CD4-positive, alpha-beta T cell treated with Interleukin-15 for 1 hour (primary cell): ENCODE measurements around the gene SLC38A10.

ENCODE experiments used
- DNase-seq: peaks from one replicate; pipeline ENCODE4 v3.0.0-alpha.2; 2020

Gene SLC38A10

DNA sequence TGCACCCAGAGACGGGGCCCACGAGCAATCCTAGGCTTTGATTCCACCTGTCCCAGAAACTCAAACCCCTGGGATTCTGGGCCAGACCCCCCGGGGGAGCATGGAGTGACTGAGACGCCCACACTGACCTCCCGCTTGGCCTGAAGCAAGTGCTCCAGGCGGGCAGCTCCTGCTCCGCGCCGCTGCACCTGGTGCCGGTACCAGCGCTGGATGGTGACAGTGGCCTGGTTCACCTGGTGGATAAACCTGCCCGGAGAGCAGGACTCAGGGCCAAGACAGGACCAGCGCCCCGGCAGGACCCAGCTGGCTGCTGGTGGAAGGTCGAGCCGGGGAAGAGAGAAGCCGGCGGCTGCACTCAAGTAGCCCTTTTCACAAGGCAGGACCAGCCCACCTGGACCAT is 94.9 kb downstream of the SLC38A10 start:
- no peak for DNase-seq

DNA sequence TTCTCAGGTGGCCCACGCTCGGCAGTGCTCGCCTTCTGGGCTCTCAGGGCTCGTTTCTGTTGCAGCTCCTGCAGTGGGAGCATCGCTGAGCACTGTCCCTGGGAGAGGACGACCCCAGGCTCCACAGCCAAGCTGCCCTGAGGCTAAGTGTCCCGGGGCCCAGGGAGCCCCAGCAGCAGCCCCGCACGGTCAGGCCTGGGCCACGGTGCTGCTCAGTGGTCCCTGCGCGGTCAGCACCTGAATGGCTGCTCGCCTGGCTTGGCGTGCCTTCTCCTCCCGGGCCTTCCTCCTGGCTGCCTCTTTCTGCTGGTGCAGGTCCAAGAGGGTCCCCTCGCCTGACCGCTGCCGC is 95.7 kb downstream of the SLC38A10 start:
- DNase-seq = no peak

DNA sequence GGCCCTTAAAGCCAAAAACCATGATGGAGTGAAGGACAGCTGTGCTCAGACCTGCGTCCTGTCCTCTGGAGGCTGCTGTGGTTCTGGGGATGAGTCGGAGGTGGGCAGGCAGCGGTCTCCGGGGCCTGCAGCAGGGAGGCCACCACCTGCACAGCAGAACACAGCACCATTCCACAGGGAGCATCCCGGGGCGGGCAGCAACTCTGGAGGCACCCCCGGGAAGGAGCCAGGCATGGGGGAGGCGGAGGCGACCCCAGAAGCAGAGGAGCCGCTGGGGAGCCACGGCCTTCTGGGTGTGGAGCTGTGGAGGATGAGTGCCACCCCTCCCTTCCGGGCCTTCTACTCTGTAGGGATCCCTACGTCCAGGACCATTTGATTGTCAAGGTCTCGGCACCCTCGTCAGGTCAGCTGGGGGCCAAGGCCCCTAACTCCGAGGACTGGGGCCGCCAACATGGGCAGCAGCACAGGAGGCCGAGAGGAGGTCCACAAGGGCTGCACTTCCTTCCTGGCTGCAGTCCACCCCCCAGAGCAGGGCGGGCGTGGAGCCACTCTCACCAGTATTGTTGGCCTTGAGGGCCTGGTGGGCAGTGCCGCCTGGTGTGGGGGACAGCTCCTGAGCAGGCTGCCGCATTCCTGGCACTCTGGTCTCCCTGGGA is 96.2 kb downstream of the SLC38A10 start:
- no peak for DNase-seq

DNA sequence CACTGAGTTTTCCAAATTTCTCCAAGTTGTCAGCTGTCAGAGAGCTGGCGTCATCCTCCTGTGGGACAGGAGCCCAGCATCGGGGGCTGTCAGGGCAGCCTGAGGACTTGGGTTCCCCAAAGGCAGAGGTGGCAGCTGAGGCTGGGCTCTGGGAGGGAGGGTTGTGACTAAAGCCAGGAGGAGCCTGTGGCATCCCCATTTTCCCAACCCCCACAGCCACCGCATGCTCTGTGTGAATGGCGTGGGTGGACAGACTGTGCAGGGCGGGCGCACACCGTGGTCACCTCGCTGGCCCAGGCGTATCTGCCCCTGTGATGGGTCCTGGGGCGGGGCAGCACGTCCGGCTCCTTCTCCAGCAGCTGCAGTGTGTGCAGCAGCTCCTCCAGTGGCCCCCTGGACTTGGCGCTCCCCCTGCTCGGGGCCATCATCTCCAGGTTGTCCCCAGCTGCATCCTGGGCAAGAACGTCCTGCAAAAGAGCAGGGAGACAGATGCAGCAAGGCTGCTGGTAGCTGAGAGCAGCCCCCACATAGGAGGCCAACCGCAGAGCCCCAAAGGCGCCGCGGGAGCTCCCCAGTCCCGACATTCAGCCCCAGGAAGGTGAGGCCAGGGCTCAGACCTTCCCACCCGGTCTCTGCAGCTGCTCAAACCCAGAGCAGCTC is 97.1 kb downstream of the SLC38A10 start:
- DNase-seq = no peak

DNA sequence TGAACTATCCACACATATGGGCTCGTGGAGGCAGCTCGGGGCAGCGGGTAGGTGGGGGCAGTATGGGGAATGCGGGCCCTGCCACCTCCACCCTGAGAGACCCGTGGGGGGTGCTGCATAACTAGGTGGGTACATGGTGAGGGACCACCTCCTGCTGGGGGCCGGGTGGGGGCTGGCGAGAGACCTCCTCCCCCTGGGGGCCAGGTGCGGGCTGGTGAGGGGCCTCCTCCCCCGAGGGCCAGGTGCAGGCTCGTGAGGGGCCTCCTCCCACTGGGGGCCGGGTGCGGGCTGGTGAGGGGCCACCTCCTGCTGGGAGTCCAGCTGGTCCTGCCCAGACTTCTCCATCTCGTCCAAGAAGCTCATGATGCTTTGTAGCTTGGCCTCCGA is 97.7 kb downstream of the SLC38A10 start:
- no peak for DNase-seq

DNA sequence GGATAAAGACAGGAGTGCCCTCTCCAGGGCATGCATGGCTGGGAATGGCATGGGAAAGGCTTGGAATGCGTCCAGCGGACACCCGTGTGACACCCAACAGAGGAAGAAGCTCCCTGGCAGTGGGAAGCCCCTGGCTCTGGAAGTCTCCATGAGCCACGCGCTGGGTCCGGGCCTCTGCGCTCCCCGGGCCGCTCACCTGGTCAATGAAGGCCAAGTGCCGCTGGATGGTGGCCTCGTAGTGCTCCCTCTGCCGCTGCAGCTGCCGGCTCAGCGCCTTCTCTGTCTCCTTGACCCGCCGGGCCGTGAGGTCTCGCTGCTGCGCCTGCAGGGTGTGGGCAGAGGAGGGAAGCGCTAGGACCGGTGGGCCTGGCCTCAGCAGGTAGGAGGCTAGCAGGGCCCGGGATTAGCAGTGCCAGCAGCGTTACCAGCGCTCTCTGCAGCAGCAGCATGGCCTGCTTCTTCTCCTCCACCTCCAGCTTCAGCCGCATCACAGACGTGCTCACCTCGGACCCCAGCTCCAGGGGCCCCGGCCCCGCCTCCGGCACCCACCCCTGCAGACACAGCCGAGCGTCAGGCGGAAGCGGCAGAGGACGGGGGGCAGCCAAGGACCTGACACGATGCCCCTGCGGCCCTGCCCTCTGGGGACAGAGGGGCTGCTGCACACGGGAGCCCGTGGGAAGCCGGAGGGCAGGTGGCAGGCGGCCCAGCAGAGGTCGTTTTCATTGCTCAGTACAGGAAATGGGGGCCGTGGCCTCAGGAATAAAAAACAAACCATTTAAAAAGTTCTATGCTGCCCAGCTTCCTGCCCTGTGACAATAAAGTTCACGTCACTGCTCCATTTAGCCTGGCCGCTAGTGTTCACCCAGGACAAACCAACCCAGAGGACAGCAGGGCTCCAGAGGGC is 98.3 kb downstream of the SLC38A10 start:
- DNase-seq = no peak

DNA sequence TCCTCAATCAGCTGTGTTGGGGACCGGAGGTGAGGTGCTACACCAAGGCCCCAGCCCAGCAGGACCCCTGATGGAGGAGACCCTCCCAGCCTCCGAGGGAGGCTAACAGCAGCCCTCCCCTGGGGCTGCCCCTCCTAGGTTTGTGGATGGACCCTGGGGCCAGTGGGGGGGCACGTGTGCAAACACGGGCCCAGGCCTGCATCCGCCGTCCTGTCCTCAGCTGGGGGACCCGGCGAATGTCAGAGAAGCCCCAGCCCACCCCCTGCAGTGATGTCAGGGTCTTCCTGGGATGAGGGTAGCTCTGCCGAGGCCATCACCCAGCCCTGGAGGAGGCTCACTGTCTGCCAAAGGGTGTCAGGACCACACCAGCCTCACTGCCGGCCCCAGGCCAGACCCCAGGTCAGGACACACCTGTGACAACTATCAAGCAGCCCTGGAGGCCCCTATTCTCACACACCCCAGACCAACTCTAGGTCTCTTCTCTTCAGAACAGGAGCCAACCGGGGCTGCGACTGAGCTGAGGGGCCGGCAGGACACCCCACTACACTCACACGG is 99.1 kb downstream of the SLC38A10 start:
- DNase-seq = no peak
